Peyer's patch (tissue), 4 donors: ENCODE results near the gene PPWD1. TPM values are rescaled to one million over a fixed set of nuclear protein-coding genes. Genes with fewer than 3 reads are reported as not detected.
A peak's percentile ranks its signal among the peaks of the same experiment; 100 is the strongest.
"Not testable (repeated sequence)": the region's sequence is repeated elsewhere in the genome, so short reads cannot be mapped to it uniquely, and the experiment has no call there.

Experiments
- DNase-seq, 3 donors: peaks; one replicate each; pipeline ENCODE4 v3.0.0-alpha.2; 2017 to 2019
- H3K27ac ChIP-seq, 4 donors: fragments of 200-600 bp; sonication (generic); one replicate each; pipeline ENCODE4 v1.5.1; 2016 to 2019
- H3K27me3 ChIP-seq, 2 donors: fragments of 200-600 bp; sonication (generic); one replicate each; pipeline ENCODE4 v1.5.1; 2019
- H3K36me3 ChIP-seq, 3 donors: fragments of 200-600 bp; sonication (generic); one replicate each; pipeline ENCODE4 v1.5.1; 2016 to 2019
- H3K4me1 ChIP-seq, 4 donors: fragments of 200-600 bp; sonication (generic); one replicate each; pipeline ENCODE4 v1.5.1; 2016 to 2019
- H3K4me3 ChIP-seq, 4 donors: fragments of 200-600 bp; sonication (generic); 1 replicate in 3 of 4; 2 replicates in 1 of 4; pipeline ENCODE4 v1.5.1; 2016 to 2019; ENCODE audit warnings: mild to moderate bottlenecking in 1 of 4
- H3K9me3 ChIP-seq, 4 donors: fragments of 200-600 bp; sonication (generic); one replicate each; pipeline ENCODE4 v1.5.1; 2016 to 2019; ENCODE audit warnings: mild to moderate bottlenecking in 1 of 4
- CTCF ChIP-seq, 6 experiments: fragments of 450-650 bp in 4 of 6; fragments of 200-600 bp in 2 of 6; sonication (generic) in 1 of 6; IDR thresholded peaks; one replicate each; pipeline ENCODE4 v1.5.1; 2017 to 2019; ENCODE audit warnings: antibody characterized with exemption in 6 of 6, mild to moderate bottlenecking in 3 of 6, moderate library complexity in 1 of 6
- POLR2A ChIP-seq, 2 donors: fragments of 450-650 bp; IDR thresholded peaks; one replicate each; pipeline ENCODE4 v1.5.1; 2017; ENCODE audit warnings: antibody characterized with exemption in 2 of 2, mild to moderate bottlenecking in 2 of 2, moderate library complexity in 2 of 2
- total RNA-seq, 4 donors: library from RNA; depleted of rRNA; stranded (reverse); fragments of >200 nt; gene quantifications; one replicate each; pipeline ENCODE4 v1.1.0, GENCODE V29; 2016

PPWD1 gene
- total RNA-seq, 4 donors from 2014 or later, result 31.2 to 84.2 (median 38.2) TPM

DNA sequence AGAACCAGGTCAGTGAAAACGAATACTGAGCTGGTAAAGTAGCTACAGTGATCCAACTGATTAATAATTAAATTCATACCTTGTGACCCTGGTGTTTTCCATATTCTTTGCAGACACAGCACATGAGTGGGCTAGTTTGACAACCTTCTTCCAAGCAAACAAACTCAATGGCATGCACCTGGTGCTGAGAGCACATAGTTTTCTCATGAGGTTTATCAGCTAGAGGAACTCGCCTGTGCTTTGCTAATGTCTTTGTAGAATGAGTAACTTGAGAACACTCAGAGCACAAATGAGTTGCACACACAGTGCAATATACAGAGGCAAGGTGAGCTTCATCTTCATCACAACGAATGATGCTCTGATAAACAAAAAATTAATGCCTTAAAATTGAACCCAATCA, 48.4 kb downstream of the PPWD1 start:
- DNase-seq, result no peak

DNA sequence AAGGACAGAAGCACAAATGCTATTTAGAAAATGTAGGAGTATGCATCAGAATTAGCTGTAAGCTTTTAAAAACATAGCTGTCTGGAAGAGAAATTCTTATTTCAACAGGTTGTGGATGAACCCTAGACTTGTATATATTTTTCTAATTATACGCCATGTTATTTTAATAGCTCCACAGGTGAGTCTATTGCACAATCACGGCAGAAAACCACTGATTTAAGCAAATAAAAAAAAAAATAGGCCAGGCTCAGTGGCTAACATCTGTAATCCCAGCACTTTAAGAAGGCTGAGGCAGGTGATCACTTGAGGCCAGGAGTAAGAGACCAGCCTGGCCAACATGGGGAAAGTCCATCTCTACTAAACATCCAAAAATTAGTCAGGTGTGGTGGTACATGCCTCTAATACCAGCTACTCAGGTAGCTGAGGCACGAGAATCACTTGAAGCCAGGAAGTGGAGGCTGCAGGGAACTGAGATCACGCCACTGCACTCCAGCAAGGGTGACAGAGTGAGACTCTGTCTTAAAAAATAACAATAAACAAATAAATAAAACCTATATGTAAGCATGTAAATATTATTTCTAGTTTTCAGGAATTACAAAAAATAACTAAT, 49.3 kb downstream of the PPWD1 start:
- no peaks in the 10 kb centered on the region for H3K9me3 ChIP-seq
- peaks cover 0 to 74% (median 0%) of the 10 kb centered on the region in 3 donors for H3K36me3 ChIP-seq
- no peaks in the 10 kb centered on the region for H3K27me3 ChIP-seq
- no peaks in the 10 kb centered on the region for H3K4me1 ChIP-seq
- no peak for DNase-seq
- no peak overlapping the region for H3K4me3 ChIP-seq
- TF ChIP-seq POLR2A (IDR thresholded peaks at IDR 0.05), result no peak
- no peak for TF ChIP-seq CTCF (IDR thresholded peaks at IDR 0.05)
- no peak overlapping the region for H3K27ac ChIP-seq

More for the DNA sequence above, 48.4 kb downstream of the PPWD1 start:
- H3K4me3 ChIP-seq, result no peak overlapping the region
- H3K27me3 ChIP-seq, result no peaks in the 10 kb centered on the region
- peaks cover 0 to 78% (median 0%) of the 10 kb centered on the region in 3 donors for H3K36me3 ChIP-seq
- TF ChIP-seq POLR2A (IDR thresholded peaks at IDR 0.05) (no peak), CTCF (IDR thresholded peaks at IDR 0.05) (no peak)
- H3K27ac ChIP-seq, result no peak overlapping the region
- no peaks in the 10 kb centered on the region for H3K4me1 ChIP-seq
- H3K9me3 ChIP-seq, result no peaks in the 10 kb centered on the region

GRCh38 chr5:65620021-65620420, 56.9 kb downstream of the PPWD1 start:
- H3K4me3 ChIP-seq, result no peak overlapping the region
- no peak for DNase-seq
- no peak for TF ChIP-seq POLR2A (IDR thresholded peaks at IDR 0.05)
- TF ChIP-seq CTCF (IDR thresholded peaks at IDR 0.05), result no peak
- no peaks in the 10 kb centered on the region for H3K27me3 ChIP-seq
- no peak overlapping the region for H3K27ac ChIP-seq
- no peaks in the 10 kb centered on the region for H3K9me3 ChIP-seq
- peaks cover 0 to 13% (median 0%) of the 10 kb centered on the region in 3 donors for H3K36me3 ChIP-seq
- H3K4me1 ChIP-seq, result peaks cover 0 to 17% (median 6%) of the 10 kb centered on the region in 4 donors

GRCh38 chr5:65621961-65622360, 58.9 kb downstream of the PPWD1 start:
- not testable (repeated sequence) for H3K36me3 ChIP-seq, DNase-seq, H3K4me3 ChIP-seq, H3K27ac ChIP-seq, H3K27me3 ChIP-seq, H3K9me3 ChIP-seq
- H3K4me1 ChIP-seq, result peaks cover 0 to 32% (median 10%) of the 10 kb centered on the region in 4 donors

DNA sequence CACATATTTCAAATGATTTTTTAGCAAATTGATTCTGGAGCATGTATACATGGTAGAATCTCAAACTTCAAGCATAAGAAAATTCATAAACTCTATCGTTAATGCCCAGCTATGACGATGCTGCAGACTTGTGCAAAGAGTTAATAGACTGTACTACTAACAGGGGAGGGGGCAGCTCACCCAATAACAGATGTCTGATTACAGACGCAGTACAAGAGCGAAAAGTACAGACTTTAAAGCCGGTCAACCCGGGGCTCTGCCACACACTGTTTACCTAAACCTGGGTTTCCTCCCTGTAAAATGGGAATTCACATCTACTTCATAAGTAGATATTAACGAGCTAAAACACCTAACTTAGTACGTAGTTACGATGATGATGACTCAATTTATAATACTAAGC, 60.4 kb downstream of the PPWD1 start:
- Histone ChIP-seq H3K4me1 (peaks cover 0 to 32% (median 10%) of the 10 kb centered on the region in 4 donors), H3K36me3 (no peaks in the 10 kb centered on the region), H3K9me3 (no peaks in the 10 kb centered on the region), H3K4me3 (peak overlapping the region; percentile 65 to 96 (median 76)), H3K27ac (peak overlapping the region in 3 of 4 donors; percentile 77 to 91 (median 82)), H3K27me3 (no peaks in the 10 kb centered on the region)
- no peak for TF ChIP-seq CTCF (IDR thresholded peaks at IDR 0.05)
- no peak for TF ChIP-seq POLR2A (IDR thresholded peaks at IDR 0.05)
- DNase-seq, result no peak

DNA sequence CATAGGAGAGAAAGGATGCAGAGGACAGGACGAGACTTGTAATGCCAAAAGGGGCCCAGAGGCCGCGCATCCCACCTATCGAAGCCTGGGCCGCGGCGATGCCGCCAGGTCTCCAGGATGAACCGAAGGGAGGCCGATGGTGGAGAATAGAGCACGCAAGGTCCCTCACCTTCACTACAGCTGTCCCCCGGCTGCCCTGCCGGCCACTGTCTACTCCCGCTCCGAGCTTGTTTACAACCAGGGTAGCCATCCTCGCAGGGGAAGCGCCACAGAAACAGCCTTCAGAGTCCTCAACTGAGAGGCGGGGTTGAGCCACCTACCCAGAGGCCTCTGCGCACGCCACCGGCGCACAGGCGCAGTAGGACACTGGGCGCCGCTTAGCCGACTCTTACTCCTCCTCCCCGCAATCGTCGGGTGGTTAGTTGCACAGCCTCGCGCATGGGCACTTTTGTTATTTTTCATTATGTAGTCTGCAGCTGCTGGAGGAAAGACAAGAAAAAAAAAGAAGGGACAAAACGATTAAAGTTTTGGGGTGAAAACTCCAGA, 61.0 kb downstream of the PPWD1 start, which contains the start of gene TRIM23:
TSS of gene TRIM23 (minus strand) at position 309 of the 546 bp plus-strand sequence. CDS start at position 250, 59 bp downstream.
- H3K9me3 ChIP-seq, result no peaks in the 10 kb centered on the region
- TF ChIP-seq POLR2A (IDR thresholded peaks at IDR 0.05), result peak in 1 of 2 donors; percentile 34
- TF ChIP-seq CTCF (IDR thresholded peaks at IDR 0.05), result peak in 1 of 6 experiments; percentile 13
- H3K27ac ChIP-seq, result peak within 1 kb of the TSS; percentile 76 to 91 (median 80)
- H3K4me3 ChIP-seq, result peak within 1 kb of the TSS; percentile 65 to 96 (median 76)
- no peaks in the 10 kb centered on the region for H3K27me3 ChIP-seq
- peak; percentile 89 to 97 (median 90) for DNase-seq
- H3K36me3 ChIP-seq, result peaks cover 0 to under 1% (median 0%) of the 10 kb centered on the region in 3 donors
- H3K4me1 ChIP-seq, result peaks cover 0 to 32% (median 10%) of the 10 kb centered on the region in 4 donors
